ENCODE results near the gene ZNF689.
A peak's percentile ranks its signal among the peaks of the same experiment; 100 is the strongest.
"Not testable (repeated sequence)": the region's sequence is repeated elsewhere in the genome, so short reads cannot be mapped to it uniquely, and the experiment has no call there.

Gene ZNF689

GRCh38 chr16:30651124-30652004 is 41.2 kb upstream of the ZNF689 start:
- Histone ChIP-seq H3K4me3 (ENCODE audit: low read depth, low read length) (peak overlapping the region; percentile 100), H3K4me1 (ENCODE audit: control insufficient read depth, insufficient read depth, low read length, unreplicated experiment) (peaks cover 6% of the 10 kb centered on the region), H2AFZ (ENCODE audit: low read length, unreplicated experiment) (peak overlapping the region; percentile 96), H3K79me2 (ENCODE audit: control insufficient read depth, insufficient read depth, low read length, unreplicated experiment) (peaks cover 8% of the 10 kb centered on the region), H3K36me3 (ENCODE audit: insufficient read depth, low read length) (no peaks in the 10 kb centered on the region; the same call in 1 of the 2 replicates), H3K27me3 (ENCODE audit: insufficient read depth, low read length) (no peaks in the 10 kb centered on the region), H3K27ac (ENCODE audit: low read depth, low read length) (peak overlapping the region; percentile 78)

- Histone ChIP-seq H3K36me3 (ENCODE audit: insufficient read depth, low read length) (no peaks in the 10 kb centered on the region; the same call in 1 of the 2 replicates), H2AFZ (ENCODE audit: low read length, unreplicated experiment) (peak within 1 kb of the TSS; percentile 100), H3K27me3 (ENCODE audit: insufficient read depth, low read length) (no peaks in the 10 kb centered on the region), H3K4me1 (ENCODE audit: control insufficient read depth, insufficient read depth, low read length, unreplicated experiment) (peaks cover 6% of the 10 kb centered on the region), H3K4me3 (ENCODE audit: low read depth, low read length) (peak within 1 kb of the TSS; percentile 100), H3K27ac (ENCODE audit: low read depth, low read length) (peak within 1 kb of the TSS; percentile 78), H3K79me2 (ENCODE audit: control insufficient read depth, insufficient read depth, low read length, unreplicated experiment) (peaks cover 8% of the 10 kb centered on the region)
Observed at GRCh38 chr16:30650369-30651123, 40.4 kb upstream of the ZNF689 start, which contains the start of gene PRR14. Gene PRR14 (plus strand): TSS chr16:30650960. CDS start chr16:30651646, 686 bp downstream.

GRCh38 chr16:30649725-30650368 is 39.7 kb upstream of the ZNF689 start:
- H3K36me3 ChIP-seq (ENCODE audit: insufficient read depth, low read length): no peaks in the 10 kb centered on the region
- H2AFZ ChIP-seq (ENCODE audit: low read length, unreplicated experiment): peak overlapping the region; percentile 100
- no peaks in the 10 kb centered on the region for H3K27me3 ChIP-seq (ENCODE audit: insufficient read depth, low read length)
- peaks cover 8% of the 10 kb centered on the region for H3K79me2 ChIP-seq (ENCODE audit: control insufficient read depth, insufficient read depth, low read length, unreplicated experiment)
- peak overlapping the region; percentile 100 for H3K4me3 ChIP-seq (ENCODE audit: low read depth, low read length)
- H3K27ac ChIP-seq (ENCODE audit: low read depth, low read length): peak overlapping the region; percentile 69
- H3K4me1 ChIP-seq (ENCODE audit: control insufficient read depth, insufficient read depth, low read length, unreplicated experiment): peaks cover 6% of the 10 kb centered on the region

GRCh38 chr16:30647274-30647571 is 37.0 kb upstream of the ZNF689 start:
- Histone ChIP-seq H3K27me3 (ENCODE audit: insufficient read depth, low read length) (no peaks in the 10 kb centered on the region), H3K27ac (ENCODE audit: low read depth, low read length) (no peak overlapping the region), H2AFZ (ENCODE audit: low read length, unreplicated experiment) (no peak overlapping the region), H3K36me3 (ENCODE audit: insufficient read depth, low read length) (no peaks in the 10 kb centered on the region), H3K79me2 (ENCODE audit: control insufficient read depth, insufficient read depth, low read length, unreplicated experiment) (peaks cover 7% of the 10 kb centered on the region), H3K4me3 (ENCODE audit: low read depth, low read length) (no peak overlapping the region), H3K4me1 (ENCODE audit: control insufficient read depth, insufficient read depth, low read length, unreplicated experiment) (peaks cover 2% of the 10 kb centered on the region)

- Histone ChIP-seq H3K79me2 (ENCODE audit: control insufficient read depth, insufficient read depth, low read length, unreplicated experiment) (no peaks in the 10 kb centered on the region), H3K4me3 (ENCODE audit: low read depth, low read length) (no peak overlapping the region), H3K4me1 (ENCODE audit: control insufficient read depth, insufficient read depth, low read length, unreplicated experiment) (no peaks in the 10 kb centered on the region), H3K36me3 (ENCODE audit: insufficient read depth, low read length) (no peaks in the 10 kb centered on the region), H3K27me3 (ENCODE audit: insufficient read depth, low read length) (no peaks in the 10 kb centered on the region), H2AFZ (ENCODE audit: low read length, unreplicated experiment) (no peak overlapping the region), H3K27ac (ENCODE audit: low read depth, low read length) (no peak overlapping the region)
Observed at GRCh38 chr16:30645727-30646126, 35.5 kb upstream of the ZNF689 start.

GRCh38 chr16:30644334-30644830 is 34.2 kb upstream of the ZNF689 start:
- Histone ChIP-seq H3K79me2 (ENCODE audit: control insufficient read depth, insufficient read depth, low read length, unreplicated experiment) (no peaks in the 10 kb centered on the region), H3K27me3 (ENCODE audit: insufficient read depth, low read length) (no peaks in the 10 kb centered on the region), H2AFZ (ENCODE audit: low read length, unreplicated experiment) (no peak overlapping the region), H3K27ac (ENCODE audit: low read depth, low read length) (no peak overlapping the region), H3K4me3 (ENCODE audit: low read depth, low read length) (no peak overlapping the region), H3K4me1 (ENCODE audit: control insufficient read depth, insufficient read depth, low read length, unreplicated experiment) (no peaks in the 10 kb centered on the region), H3K36me3 (ENCODE audit: insufficient read depth, low read length) (no peaks in the 10 kb centered on the region)

GRCh38 chr16:30641378-30641982 is 31.3 kb upstream of the ZNF689 start:
- H3K4me1 ChIP-seq (ENCODE audit: control insufficient read depth, insufficient read depth, low read length, unreplicated experiment): no peaks in the 10 kb centered on the region
- no peak overlapping the region for H2AFZ ChIP-seq (ENCODE audit: low read length, unreplicated experiment)
- no peak overlapping the region for H3K27ac ChIP-seq (ENCODE audit: low read depth, low read length)
- no peaks in the 10 kb centered on the region for H3K36me3 ChIP-seq (ENCODE audit: insufficient read depth, low read length)
- no peak overlapping the region for H3K4me3 ChIP-seq (ENCODE audit: low read depth, low read length)
- H3K27me3 ChIP-seq (ENCODE audit: insufficient read depth, low read length): no peaks in the 10 kb centered on the region
- H3K79me2 ChIP-seq (ENCODE audit: control insufficient read depth, insufficient read depth, low read length, unreplicated experiment): no peaks in the 10 kb centered on the region

GRCh38 chr16:30637944-30638343 is 27.8 kb upstream of the ZNF689 start:
- no peaks in the 10 kb centered on the region for H3K36me3 ChIP-seq (ENCODE audit: insufficient read depth, low read length)
- H3K79me2 ChIP-seq (ENCODE audit: control insufficient read depth, insufficient read depth, low read length, unreplicated experiment): peaks cover 11% of the 10 kb centered on the region
- H3K27me3 ChIP-seq (ENCODE audit: insufficient read depth, low read length): no peaks in the 10 kb centered on the region

GRCh38 chr16:30637139-30637538 is 26.9 kb upstream of the ZNF689 start:
- not testable (repeated sequence) for H3K27me3 ChIP-seq (ENCODE audit: insufficient read depth, low read length); H3K4me3 ChIP-seq (ENCODE audit: low read depth, low read length); H3K27ac ChIP-seq (ENCODE audit: low read depth, low read length); H2AFZ ChIP-seq (ENCODE audit: low read length, unreplicated experiment); H3K4me1 ChIP-seq (ENCODE audit: control insufficient read depth, insufficient read depth, low read length, unreplicated experiment); H3K36me3 ChIP-seq (ENCODE audit: insufficient read depth, low read length)
- H3K79me2 ChIP-seq (ENCODE audit: control insufficient read depth, insufficient read depth, low read length, unreplicated experiment): peaks cover 11% of the 10 kb centered on the region

More at GRCh38 chr16:30637944-30638343, 27.8 kb upstream of the ZNF689 start:
- Histone ChIP-seq H3K27ac (ENCODE audit: low read depth, low read length) (no peak overlapping the region), H3K4me3 (ENCODE audit: low read depth, low read length) (no peak overlapping the region), H2AFZ (ENCODE audit: low read length, unreplicated experiment) (no peak overlapping the region), H3K4me1 (ENCODE audit: control insufficient read depth, insufficient read depth, low read length, unreplicated experiment) (peaks cover 5% of the 10 kb centered on the region)

GRCh38 chr16:30636599-30636998 is 26.4 kb upstream of the ZNF689 start:
- no peak overlapping the region for H3K4me3 ChIP-seq (ENCODE audit: low read depth, low read length)
- H3K4me1 ChIP-seq (ENCODE audit: control insufficient read depth, insufficient read depth, low read length, unreplicated experiment): peaks cover 5% of the 10 kb centered on the region
- no peaks in the 10 kb centered on the region for H3K36me3 ChIP-seq (ENCODE audit: insufficient read depth, low read length)
- H3K79me2 ChIP-seq (ENCODE audit: control insufficient read depth, insufficient read depth, low read length, unreplicated experiment): peaks cover 11% of the 10 kb centered on the region
- H3K27me3 ChIP-seq (ENCODE audit: insufficient read depth, low read length): no peaks in the 10 kb centered on the region
- no peak overlapping the region for H3K27ac ChIP-seq (ENCODE audit: low read depth, low read length)
- H2AFZ ChIP-seq (ENCODE audit: low read length, unreplicated experiment): no peak overlapping the region
